HFF-Myc (cell line): Measurements from ENCODE around the gene PPARD.

Experiments used
- DNase-seq: peaks from one replicate; pipeline ENCODE4 v3.0.0-alpha.2; 2011; ENCODE audit warnings: low read depth; ENCODE audit errors: extremely low read depth
- H3K4me3 ChIP-seq: replicated peaks from 2 replicates; pipeline ENCODE4 v1.5.1; 2011; ENCODE audit warnings: low read depth, mild to moderate bottlenecking, control low read depth, low read length
- TF ChIP-seq, protein P1 (sequence below): IDR thresholded peaks from 2 replicates; pipeline ENCODE4 v1.5.1; 2012; ENCODE audit warnings: mild to moderate bottlenecking, low read depth, low read length, control low read depth; ENCODE audit errors: missing control alignments

Gene PPARD

DNA sequence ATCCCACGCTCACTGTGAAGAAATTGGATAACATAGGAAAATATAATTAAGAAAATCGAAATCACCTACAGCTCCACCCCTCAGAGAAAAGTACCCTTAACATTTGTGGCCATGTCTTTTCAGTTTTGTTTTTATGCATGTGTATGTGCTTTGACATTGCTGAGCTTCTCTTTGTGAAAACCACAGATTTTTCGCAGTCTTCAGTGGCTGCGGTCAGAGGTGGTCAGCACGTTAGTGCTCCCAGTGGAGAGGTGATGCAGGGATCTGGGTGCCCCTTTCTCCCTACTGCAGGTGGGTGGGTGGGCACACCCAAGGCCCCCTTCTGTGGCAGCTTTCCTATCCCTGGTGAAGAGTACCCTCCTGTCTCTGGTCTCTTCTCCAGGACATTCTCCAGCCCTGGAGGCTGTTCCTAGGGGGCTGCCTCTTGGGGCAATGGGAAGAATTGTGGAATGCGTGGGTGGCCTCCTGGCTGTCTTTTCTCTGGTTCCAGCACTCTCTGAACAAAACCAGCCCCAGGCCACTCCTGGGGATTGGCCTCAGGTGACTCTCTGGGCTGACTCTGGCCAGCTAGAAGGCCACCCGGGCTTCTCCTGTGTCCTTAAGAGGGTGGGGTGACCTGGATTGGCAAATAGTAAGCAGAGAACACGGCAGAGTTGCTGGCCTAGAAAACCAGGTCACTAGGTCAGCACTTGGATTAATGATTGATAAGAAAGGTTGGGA, 59.9 kb downstream of the PPARD start:
- no peak for DNase-seq
- TF ChIP-seq, protein P1, sequence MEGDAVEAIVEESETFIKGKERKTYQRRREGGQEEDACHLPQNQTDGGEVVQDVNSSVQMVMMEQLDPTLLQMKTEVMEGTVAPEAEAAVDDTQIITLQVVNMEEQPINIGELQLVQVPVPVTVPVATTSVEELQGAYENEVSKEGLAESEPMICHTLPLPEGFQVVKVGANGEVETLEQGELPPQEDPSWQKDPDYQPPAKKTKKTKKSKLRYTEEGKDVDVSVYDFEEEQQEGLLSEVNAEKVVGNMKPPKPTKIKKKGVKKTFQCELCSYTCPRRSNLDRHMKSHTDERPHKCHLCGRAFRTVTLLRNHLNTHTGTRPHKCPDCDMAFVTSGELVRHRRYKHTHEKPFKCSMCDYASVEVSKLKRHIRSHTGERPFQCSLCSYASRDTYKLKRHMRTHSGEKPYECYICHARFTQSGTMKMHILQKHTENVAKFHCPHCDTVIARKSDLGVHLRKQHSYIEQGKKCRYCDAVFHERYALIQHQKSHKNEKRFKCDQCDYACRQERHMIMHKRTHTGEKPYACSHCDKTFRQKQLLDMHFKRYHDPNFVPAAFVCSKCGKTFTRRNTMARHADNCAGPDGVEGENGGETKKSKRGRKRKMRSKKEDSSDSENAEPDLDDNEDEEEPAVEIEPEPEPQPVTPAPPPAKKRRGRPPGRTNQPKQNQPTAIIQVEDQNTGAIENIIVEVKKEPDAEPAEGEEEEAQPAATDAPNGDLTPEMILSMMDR = no peak
- no peak overlapping the region for H3K4me3 ChIP-seq

- H3K4me3 ChIP-seq = no peak overlapping the region
- DNase-seq = no peak
- TF ChIP-seq, protein P1 = no peak
These were observed 60.5 kb downstream of the PPARD start for GRCh38 chr6:35402856-35403191.

GRCh38 chr6:35403544-35404442, 61.4 kb downstream of the PPARD start:
- no peak for DNase-seq
- H3K4me3 ChIP-seq = no peak overlapping the region
- TF ChIP-seq, protein P1 = no peak

DNA sequence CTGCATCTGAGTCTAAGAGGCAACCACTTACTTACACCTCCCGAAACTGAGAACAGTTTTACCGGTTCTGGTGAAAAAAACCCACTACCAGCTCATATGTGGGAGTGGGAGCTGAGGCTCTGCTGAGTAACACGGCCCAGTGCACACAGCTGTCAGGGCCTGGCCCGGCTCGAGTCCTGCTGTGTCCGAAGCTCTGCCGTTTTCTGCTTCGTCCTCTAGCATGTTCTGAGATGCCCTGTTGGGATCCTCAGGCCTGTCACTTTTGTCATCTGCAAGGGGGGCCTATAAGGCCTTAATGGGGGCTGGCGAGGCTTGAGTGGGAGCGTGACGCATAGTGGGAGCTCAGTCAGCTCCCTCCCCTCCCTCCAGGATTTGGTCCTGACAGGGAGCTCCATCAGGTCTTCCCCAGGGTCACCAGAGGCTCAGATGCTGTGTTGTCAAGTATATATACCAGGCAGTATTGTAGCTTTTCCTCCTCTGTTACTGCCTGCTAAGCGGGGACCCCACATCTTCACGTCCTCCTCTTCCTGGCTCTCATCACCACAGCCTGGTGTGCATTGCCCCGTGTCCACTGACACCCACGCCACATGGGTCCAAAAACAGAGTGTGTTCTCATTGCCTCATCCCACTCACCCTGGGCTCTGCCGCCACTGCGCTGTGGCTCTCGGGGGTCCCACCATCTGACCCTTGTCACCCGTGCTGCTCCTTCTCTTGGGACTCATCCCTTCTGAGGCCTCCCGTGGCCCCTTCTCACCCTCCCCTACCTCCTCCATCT, 64.5 kb downstream of the PPARD start:
- no peak for DNase-seq
- H3K4me3 ChIP-seq = no peak overlapping the region
- TF ChIP-seq, protein P1 = no peak

DNA sequence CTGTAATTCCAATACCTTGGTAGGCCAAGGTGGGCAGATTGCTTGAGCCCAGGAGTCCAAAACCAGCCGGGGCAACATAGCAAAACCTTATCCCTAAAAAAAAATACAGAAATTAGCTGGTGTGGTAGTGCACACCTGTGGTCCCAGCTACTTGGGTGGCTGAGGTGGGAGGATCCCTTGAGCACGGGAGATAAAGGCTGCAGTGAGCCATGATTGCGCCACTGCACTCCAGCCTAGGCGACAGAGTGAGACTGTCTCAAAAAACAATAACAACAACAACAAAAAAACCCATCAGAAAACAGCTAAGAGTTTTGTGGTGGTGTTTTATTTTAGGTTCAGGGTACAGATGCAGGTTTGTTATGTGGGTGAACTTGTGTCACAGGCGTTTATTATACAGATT, 66.9 kb downstream of the PPARD start:
- TF ChIP-seq, protein P1 = no peak
- no peak overlapping the region for H3K4me3 ChIP-seq
- DNase-seq = no peak

DNA sequence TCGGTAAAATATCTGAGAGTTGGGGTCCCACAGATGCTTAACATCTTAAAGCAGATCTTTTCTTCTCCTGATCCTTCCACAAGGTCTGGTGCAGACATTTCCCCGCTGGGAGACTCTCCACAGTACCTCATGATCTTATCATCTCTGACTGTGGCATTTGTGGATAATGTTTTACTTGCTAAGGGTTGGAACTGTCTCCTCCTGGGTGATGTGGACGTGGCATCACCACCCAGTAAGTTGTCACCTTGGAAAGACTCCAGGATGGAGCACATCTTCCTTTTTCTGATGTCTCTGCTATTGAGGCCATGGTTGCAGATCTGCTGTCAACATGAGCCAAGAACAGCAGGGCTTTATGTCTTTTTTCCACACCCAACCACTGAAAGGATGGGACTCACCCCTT, 67.8 kb downstream of the PPARD start:
- no peak overlapping the region for H3K4me3 ChIP-seq
- DNase-seq = no peak
- TF ChIP-seq, protein P1 = no peak
